Measurements from ENCODE around the gene RGS7BP. TPM values are rescaled to one million over a fixed set of nuclear protein-coding genes. Genes with fewer than 3 reads are reported as not detected.

RGS7BP gene
- total RNA-seq, 1 experiment from 2014 or later: 5.1 TPM

DNA sequence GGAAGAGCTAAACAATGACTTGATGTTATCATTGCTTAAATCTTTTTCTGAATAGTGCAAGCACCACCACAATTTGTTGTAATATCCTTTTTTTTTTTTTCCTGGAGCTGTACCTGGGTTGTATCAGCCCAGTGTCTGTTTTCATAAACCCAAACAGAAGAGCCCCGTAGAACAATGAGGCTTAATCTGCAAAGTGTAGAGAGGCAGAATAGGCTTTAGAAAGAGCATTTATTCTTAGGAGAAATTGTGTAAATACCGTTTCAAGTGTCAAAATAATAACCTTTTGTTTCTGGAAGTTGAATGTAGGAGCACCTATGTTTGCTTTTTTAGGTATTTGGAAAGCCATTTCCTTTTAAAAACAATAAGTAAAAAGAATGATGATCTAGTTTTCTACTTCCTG, 26.4 kb downstream of the RGS7BP start:
- no peak for ATAC-seq
- peaks cover 5% of the 10 kb centered on the region for H3K4me1 Mint-ChIP-seq
- no peaks in the 10 kb centered on the region; the same call in 1 of the 2 replicates for H3K27me3 Mint-ChIP-seq (ENCODE audit: low read depth)
- no peak overlapping the region for H3K27ac Mint-ChIP-seq
- ChIA-PET POLR2A (no interaction called here), CTCF (interaction anchor here (1.0 kb wide), 1 partner anchor 79 kb away, joined by 3 read pairs; no protein-coding TSS in a partner anchor)
- TF ChIP-seq ZNF423 (CRISPR knock-in tag; IDR thresholded peaks at IDR 0.05): no peak
- no peak for TF ChIP-seq IRF2 (CRISPR knock-in tag; IDR thresholded peaks at IDR 0.05; ENCODE audit: borderline replicate concordance, low read depth)
- TF ChIP-seq, protein P1, sequence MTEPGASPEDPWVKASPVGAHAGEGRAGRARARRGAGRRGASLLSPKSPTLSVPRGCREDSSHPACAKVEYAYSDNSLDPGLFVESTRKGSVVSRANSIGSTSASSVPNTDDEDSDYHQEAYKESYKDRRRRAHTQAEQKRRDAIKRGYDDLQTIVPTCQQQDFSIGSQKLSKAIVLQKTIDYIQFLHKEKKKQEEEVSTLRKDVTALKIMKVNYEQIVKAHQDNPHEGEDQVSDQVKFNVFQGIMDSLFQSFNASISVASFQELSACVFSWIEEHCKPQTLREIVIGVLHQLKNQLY (CRISPR knock-in tag; IDR thresholded peaks at IDR 0.05): no peak
- no peak for TF ChIP-seq MXD4 (CRISPR knock-in tag; IDR thresholded peaks at IDR 0.05; ENCODE audit: borderline replicate concordance)
- TF ChIP-seq, protein P2, sequence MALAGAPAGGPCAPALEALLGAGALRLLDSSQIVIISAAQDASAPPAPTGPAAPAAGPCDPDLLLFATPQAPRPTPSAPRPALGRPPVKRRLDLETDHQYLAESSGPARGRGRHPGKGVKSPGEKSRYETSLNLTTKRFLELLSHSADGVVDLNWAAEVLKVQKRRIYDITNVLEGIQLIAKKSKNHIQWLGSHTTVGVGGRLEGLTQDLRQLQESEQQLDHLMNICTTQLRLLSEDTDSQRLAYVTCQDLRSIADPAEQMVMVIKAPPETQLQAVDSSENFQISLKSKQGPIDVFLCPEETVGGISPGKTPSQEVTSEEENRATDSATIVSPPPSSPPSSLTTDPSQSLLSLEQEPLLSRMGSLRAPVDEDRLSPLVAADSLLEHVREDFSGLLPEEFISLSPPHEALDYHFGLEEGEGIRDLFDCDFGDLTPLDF (CRISPR knock-in tag; IDR thresholded peaks at IDR 0.05): no peak
- TF ChIP-seq, protein P3, sequence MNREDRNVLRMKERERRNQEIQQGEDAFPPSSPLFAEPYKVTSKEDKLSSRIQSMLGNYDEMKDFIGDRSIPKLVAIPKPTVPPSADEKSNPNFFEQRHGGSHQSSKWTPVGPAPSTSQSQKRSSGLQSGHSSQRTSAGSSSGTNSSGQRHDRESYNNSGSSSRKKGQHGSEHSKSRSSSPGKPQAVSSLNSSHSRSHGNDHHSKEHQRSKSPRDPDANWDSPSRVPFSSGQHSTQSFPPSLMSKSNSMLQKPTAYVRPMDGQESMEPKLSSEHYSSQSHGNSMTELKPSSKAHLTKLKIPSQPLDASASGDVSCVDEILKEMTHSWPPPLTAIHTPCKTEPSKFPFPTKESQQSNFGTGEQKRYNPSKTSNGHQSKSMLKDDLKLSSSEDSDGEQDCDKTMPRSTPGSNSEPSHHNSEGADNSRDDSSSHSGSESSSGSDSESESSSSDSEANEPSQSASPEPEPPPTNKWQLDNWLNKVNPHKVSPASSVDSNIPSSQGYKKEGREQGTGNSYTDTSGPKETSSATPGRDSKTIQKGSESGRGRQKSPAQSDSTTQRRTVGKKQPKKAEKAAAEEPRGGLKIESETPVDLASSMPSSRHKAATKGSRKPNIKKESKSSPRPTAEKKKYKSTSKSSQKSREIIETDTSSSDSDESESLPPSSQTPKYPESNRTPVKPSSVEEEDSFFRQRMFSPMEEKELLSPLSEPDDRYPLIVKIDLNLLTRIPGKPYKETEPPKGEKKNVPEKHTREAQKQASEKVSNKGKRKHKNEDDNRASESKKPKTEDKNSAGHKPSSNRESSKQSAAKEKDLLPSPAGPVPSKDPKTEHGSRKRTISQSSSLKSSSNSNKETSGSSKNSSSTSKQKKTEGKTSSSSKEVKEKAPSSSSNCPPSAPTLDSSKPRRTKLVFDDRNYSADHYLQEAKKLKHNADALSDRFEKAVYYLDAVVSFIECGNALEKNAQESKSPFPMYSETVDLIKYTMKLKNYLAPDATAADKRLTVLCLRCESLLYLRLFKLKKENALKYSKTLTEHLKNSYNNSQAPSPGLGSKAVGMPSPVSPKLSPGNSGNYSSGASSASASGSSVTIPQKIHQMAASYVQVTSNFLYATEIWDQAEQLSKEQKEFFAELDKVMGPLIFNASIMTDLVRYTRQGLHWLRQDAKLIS (CRISPR knock-in tag; IDR thresholded peaks at IDR 0.05; ENCODE audit: borderline replicate concordance): no peak
- TF ChIP-seq, protein P4, sequence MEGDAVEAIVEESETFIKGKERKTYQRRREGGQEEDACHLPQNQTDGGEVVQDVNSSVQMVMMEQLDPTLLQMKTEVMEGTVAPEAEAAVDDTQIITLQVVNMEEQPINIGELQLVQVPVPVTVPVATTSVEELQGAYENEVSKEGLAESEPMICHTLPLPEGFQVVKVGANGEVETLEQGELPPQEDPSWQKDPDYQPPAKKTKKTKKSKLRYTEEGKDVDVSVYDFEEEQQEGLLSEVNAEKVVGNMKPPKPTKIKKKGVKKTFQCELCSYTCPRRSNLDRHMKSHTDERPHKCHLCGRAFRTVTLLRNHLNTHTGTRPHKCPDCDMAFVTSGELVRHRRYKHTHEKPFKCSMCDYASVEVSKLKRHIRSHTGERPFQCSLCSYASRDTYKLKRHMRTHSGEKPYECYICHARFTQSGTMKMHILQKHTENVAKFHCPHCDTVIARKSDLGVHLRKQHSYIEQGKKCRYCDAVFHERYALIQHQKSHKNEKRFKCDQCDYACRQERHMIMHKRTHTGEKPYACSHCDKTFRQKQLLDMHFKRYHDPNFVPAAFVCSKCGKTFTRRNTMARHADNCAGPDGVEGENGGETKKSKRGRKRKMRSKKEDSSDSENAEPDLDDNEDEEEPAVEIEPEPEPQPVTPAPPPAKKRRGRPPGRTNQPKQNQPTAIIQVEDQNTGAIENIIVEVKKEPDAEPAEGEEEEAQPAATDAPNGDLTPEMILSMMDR (IDR thresholded peaks at IDR 0.05): no peak
- TF ChIP-seq, protein P5, sequence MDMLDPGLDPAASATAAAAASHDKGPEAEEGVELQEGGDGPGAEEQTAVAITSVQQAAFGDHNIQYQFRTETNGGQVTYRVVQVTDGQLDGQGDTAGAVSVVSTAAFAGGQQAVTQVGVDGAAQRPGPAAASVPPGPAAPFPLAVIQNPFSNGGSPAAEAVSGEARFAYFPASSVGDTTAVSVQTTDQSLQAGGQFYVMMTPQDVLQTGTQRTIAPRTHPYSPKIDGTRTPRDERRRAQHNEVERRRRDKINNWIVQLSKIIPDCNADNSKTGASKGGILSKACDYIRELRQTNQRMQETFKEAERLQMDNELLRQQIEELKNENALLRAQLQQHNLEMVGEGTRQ (CRISPR knock-in tag; IDR thresholded peaks at IDR 0.05): no peak
- no peak for TF ChIP-seq NR3C1 (CRISPR knock-in tag; conservative IDR thresholded peaks at IDR 0.05; ENCODE audit: low read depth)
- TF ChIP-seq TEAD1 (CRISPR knock-in tag; IDR thresholded peaks at IDR 0.05): no peak
- TF ChIP-seq, protein P6, sequence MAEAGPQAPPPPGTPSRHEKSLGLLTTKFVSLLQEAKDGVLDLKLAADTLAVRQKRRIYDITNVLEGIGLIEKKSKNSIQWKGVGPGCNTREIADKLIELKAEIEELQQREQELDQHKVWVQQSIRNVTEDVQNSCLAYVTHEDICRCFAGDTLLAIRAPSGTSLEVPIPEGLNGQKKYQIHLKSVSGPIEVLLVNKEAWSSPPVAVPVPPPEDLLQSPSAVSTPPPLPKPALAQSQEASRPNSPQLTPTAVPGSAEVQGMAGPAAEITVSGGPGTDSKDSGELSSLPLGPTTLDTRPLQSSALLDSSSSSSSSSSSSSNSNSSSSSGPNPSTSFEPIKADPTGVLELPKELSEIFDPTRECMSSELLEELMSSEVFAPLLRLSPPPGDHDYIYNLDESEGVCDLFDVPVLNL (CRISPR knock-in tag; IDR thresholded peaks at IDR 0.05; ENCODE audit: borderline replicate concordance, low read depth): no peak
- no peak for TF ChIP-seq ZNF138 (CRISPR knock-in tag; conservative IDR thresholded peaks at IDR 0.05)
- TF ChIP-seq KAT7 (CRISPR knock-in tag; IDR thresholded peaks at IDR 0.05; ENCODE audit: borderline replicate concordance): no peak
- TF ChIP-seq, protein P7, sequence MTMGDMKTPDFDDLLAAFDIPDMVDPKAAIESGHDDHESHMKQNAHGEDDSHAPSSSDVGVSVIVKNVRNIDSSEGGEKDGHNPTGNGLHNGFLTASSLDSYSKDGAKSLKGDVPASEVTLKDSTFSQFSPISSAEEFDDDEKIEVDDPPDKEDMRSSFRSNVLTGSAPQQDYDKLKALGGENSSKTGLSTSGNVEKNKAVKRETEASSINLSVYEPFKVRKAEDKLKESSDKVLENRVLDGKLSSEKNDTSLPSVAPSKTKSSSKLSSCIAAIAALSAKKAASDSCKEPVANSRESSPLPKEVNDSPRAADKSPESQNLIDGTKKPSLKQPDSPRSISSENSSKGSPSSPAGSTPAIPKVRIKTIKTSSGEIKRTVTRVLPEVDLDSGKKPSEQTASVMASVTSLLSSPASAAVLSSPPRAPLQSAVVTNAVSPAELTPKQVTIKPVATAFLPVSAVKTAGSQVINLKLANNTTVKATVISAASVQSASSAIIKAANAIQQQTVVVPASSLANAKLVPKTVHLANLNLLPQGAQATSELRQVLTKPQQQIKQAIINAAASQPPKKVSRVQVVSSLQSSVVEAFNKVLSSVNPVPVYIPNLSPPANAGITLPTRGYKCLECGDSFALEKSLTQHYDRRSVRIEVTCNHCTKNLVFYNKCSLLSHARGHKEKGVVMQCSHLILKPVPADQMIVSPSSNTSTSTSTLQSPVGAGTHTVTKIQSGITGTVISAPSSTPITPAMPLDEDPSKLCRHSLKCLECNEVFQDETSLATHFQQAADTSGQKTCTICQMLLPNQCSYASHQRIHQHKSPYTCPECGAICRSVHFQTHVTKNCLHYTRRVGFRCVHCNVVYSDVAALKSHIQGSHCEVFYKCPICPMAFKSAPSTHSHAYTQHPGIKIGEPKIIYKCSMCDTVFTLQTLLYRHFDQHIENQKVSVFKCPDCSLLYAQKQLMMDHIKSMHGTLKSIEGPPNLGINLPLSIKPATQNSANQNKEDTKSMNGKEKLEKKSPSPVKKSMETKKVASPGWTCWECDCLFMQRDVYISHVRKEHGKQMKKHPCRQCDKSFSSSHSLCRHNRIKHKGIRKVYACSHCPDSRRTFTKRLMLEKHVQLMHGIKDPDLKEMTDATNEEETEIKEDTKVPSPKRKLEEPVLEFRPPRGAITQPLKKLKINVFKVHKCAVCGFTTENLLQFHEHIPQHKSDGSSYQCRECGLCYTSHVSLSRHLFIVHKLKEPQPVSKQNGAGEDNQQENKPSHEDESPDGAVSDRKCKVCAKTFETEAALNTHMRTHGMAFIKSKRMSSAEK (CRISPR knock-in tag; IDR thresholded peaks at IDR 0.05; ENCODE audit: borderline replicate concordance): no peak
- TF ChIP-seq EMX1 (CRISPR knock-in tag; IDR thresholded peaks at IDR 0.05): no peak
- TF ChIP-seq CREB1 (CRISPR knock-in tag; IDR thresholded peaks at IDR 0.05): no peak
- TF ChIP-seq ZNF416 (CRISPR knock-in tag; IDR thresholded peaks at IDR 0.05): no peak
- TF ChIP-seq, protein P8, sequence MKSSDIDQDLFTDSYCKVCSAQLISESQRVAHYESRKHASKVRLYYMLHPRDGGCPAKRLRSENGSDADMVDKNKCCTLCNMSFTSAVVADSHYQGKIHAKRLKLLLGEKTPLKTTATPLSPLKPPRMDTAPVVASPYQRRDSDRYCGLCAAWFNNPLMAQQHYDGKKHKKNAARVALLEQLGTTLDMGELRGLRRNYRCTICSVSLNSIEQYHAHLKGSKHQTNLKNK (CRISPR knock-in tag; IDR thresholded peaks at IDR 0.05): no peak
- TF ChIP-seq, protein P9, sequence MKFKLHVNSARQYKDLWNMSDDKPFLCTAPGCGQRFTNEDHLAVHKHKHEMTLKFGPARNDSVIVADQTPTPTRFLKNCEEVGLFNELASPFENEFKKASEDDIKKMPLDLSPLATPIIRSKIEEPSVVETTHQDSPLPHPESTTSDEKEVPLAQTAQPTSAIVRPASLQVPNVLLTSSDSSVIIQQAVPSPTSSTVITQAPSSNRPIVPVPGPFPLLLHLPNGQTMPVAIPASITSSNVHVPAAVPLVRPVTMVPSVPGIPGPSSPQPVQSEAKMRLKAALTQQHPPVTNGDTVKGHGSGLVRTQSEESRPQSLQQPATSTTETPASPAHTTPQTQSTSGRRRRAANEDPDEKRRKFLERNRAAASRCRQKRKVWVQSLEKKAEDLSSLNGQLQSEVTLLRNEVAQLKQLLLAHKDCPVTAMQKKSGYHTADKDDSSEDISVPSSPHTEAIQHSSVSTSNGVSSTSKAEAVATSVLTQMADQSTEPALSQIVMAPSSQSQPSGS (CRISPR knock-in tag; IDR thresholded peaks at IDR 0.05; ENCODE audit: borderline replicate concordance, low read depth): no peak
- no peak for TF ChIP-seq SMAD4 (CRISPR knock-in tag; IDR thresholded peaks at IDR 0.05)
- no peaks in the 10 kb centered on the region for H3K36me3 Mint-ChIP-seq
- no peaks in the 10 kb centered on the region for H3K9me3 Mint-ChIP-seq
- no peak overlapping the region for H3K4me3 Mint-ChIP-seq
- DNase-seq (ENCODE audit: low spot score): no peak

Data from WTC11 (cell line).